CD4-positive, alpha-beta T cell treated with Interleukin-21 for 1 hour (primary cell): ENCODE results near the gene RHPN2.
A peak's percentile ranks its signal among the peaks of the same experiment; 100 is the strongest.
"Not testable (repeated sequence)": the region's sequence is repeated elsewhere in the genome, so short reads cannot be mapped to it uniquely, and the experiment has no call there.

ENCODE experiments used
- DNase-seq: peaks from one replicate; pipeline ENCODE4 v3.0.0-alpha.2; 2020

RHPN2 gene

DNA sequence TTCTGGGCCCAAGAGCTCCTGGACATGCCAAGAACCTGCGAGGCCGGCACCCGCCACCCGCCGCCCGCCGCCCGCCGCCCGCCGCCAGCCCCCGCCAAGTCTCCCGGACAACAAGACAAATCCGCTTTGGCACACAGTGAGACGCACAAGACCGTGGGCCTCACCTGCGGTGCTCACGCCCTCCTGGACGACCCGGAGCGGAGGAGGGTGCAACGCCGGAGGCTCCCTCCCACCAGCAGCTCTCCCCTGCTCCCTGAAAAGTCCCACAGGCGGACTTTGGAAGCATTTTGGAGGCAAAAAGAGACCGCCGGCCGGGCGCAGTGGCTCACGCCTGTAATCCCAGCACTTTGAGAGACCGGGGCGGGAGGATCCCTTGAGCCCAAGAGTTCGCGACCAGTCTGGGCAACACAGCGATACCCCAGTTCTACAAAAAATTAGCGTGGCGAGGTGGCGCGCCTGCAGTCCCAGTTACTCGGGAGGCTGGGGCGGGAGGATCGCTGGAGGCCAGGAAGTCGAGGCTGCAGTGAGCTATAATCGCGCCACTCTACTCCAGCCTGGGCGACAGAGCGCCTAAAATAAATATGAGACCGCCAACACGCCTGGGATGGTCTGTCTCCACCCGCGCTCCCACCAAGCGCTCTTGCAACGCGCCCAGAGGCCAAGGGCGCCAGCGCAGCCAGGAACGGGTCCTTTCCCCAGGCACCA lies 783 bp downstream of the RHPN2 start:
- DNase-seq: no peak

DNA sequence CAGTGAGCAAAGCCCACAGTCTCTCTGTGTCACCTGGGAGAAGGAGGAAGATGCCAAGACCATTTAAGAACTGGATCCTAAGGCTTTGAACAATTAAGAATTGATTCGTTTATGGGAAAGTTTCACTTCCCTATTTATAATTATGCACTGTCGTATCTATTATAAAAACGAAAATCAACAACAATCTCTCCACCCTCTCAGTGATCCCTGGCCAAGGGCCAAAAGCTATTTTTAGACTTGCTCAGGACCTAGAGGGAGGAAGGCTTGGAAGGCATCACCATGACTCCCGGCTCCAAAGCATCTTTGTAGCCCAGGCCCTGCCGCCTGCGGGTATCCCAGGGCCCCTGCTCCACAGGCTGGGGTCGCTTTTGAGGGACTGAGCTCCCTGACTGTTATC lies 1.3 kb downstream of the RHPN2 start:
- no peak for DNase-seq

DNA sequence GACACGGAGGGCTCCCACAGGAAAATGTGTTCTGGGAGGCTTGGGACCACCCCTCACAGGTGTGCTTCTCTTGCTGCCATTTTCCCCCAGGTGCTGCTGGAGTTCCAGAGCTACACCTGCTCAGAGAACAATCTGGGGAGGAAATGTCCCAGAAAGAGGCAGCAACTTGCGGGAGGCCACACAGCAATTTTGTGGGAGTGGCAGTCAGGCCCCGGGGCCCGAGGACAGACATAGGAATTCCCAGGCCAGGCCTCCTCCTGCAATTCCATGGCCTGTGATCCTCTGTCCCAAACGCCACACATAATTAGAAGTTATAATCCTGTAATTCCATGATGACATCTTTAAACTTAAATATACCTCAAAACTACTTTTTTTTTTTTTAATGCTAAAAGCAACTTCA lies 1.8 kb downstream of the RHPN2 start:
- DNase-seq: no peak

DNA sequence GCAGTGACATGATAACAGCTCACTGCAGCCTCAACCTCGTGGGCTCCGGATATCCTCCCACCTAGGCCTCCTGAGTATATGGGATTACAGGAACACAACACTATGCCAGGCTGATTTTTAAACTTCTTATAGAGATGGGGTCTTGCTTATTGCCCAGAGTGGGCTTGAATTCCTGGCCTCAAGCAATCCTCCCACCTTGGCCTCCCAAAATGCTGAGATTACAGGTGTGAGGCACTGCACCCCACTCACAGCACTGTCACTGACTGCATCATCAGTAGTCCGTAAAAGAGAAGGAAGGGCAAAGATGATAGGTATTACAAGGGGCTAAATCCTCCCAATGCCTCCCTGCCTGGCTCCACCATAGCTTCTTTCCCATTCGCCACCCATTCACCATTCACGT lies 4.1 kb downstream of the RHPN2 start:
- no peak for DNase-seq

DNA sequence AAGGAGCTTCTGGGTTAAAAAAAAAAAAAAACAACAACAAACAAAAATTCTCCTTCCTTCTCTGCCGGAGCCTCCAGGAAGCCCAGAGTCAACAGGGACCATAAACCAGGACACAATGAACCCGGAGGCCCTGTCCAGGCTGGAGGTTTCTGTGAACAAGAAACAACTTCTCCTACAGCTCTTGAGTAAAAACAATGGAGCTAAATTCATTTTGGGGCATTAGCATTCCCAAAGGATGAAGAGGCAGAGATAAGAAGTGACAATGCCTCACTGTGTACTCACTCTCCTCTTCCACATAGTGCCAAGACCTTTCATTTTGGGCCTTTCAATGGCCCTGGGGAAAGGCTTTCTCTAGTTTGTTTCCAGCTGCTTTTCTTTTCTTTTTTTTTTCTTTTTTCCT lies 9.0 kb downstream of the RHPN2 start:
- no peak for DNase-seq

DNA sequence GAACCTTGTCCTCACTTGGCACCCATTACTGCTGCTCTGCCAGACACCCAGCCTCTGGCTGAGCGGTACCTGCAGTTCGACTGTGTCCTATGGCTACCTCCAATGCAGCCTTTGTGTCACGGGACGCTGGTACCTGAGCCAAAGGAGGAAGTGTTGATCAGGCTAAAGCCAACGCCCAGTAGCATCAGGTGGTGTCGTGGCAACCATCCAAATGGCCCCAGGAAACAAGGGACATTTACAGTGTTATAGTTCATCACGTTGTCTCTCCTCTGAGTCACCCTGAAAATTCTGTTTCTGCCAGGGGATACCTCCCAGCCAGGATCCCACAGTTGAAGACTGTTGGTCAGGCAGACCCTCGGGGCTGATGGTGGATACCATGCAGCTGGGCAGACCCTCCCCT lies 10.1 kb downstream of the RHPN2 start:
- DNase-seq: no peak

DNA sequence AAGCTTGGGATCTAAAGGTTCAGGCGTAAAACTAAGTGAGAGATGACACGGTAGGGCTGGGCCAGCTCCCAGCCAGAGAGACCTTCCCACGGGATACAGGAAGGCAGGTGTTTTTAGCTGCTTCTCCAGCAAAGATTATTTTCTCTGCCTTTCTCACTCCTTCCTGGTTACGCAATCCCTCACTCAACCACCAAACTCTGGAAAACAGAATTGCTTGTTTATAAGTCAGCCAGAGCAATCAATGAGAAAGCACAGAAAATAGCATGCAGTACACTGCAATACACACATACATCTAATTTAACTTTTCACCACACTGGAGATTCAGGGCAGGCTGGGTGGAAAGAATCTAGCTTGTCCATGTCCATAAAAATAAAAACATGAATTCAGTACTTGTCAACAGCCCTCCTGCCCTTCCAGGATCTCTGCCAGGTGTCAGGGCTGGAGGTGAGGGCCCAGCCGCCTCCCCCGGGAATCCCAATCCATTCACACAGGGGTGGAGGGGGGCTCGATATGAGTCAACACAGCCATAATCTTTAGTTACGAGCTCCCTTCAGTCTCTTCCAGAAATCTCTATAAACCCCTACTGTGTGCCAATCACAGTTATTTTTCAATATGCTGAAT lies 12.2 kb downstream of the RHPN2 start:
- no peak for DNase-seq

DNA sequence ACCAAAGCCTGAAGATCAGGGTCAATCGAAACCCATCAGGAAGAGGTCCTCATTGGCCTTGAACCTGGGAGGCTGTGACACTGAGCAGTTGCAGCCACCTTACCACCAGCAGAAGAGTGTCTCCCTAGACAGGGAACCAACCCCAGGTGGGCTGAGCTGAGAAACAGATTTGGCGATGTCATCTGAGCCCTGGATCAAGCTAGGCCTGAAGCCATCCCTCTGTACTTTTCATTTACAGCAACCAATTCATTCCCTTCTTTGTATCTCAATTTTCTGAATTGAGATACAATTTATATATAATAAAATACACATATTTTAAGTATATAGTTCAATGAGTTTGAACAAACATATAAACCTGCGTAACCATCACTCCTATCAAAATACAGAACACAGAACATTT lies 14.6 kb downstream of the RHPN2 start:
- no peak for DNase-seq

DNA sequence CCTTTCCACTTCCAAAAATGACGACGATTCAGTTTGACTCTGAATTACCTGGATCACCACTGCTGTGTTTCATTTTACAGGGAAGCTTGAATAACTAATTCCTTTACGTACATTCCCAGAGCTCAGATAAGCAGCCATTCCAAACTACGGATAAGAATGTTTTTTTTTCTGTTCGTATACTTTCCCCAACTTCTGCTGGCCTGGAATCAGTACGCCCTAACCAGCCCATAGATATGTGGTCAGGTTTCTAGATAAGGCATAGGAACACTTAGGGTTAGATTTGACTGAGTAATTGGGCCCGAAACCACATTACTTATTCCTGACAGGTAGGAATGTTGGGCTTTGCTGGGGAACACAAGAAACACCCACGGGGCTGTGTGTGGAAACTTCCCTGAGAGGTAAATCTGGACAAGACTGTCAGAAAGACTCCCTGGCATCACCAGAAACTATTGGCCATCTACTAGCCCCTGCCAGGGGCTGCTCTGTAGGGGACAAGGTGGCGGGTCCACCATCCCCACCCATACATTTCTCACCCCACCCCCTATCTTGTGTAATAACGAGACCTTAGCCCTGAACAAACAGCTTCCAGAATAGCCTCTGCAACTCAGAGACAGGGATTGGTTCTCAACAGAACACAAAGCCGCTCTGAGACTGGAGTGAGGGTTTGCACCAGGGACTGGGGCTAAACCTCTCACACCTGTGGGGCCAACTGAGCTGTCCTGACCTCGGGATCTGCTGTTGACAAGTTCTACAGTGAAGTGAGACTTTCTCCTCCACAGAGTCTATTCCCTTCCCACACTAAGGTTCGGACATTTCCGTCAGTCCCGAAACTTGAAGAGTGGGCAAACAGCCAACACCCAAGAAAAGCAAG lies 15.6 kb downstream of the RHPN2 start:
- no peak for DNase-seq

DNA sequence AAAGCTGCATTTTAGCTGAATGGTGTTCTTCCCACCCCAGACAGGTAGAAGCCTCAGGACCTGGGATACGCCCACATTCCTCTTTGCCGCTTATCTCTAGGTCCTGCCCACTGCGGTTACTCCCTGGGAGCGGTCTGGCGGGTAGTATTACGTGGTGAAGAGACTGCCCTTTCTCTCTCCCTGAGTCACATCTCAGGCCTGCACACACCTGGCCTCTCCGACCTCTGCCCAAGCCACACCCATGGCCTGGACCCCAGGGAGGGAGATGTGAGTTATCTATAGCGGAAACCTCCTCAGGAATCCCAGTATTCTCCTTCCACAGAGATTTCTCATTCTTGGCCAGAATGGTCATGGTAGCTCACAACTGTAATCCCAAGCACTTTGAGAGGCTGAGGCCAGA lies 17.3 kb downstream of the RHPN2 start:
- DNase-seq: no peak

DNA sequence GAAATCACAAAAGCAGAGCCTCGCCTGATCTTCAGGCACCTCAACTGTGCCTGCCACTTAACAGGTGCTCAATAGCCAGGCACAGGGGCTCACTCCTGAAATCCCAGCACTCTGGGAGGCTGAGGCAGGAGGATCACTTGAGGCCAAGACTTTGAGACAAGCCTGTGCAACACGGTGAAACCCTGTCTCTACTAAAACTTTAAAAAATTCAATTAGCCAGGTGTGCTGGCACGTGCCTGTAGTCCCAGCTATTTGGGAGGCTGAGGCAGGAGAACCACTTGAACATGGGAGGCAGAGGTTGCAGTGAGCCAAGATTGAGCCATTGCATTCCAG lies 22.9 kb downstream of the RHPN2 start:
- not testable (repeated sequence) for DNase-seq

DNA sequence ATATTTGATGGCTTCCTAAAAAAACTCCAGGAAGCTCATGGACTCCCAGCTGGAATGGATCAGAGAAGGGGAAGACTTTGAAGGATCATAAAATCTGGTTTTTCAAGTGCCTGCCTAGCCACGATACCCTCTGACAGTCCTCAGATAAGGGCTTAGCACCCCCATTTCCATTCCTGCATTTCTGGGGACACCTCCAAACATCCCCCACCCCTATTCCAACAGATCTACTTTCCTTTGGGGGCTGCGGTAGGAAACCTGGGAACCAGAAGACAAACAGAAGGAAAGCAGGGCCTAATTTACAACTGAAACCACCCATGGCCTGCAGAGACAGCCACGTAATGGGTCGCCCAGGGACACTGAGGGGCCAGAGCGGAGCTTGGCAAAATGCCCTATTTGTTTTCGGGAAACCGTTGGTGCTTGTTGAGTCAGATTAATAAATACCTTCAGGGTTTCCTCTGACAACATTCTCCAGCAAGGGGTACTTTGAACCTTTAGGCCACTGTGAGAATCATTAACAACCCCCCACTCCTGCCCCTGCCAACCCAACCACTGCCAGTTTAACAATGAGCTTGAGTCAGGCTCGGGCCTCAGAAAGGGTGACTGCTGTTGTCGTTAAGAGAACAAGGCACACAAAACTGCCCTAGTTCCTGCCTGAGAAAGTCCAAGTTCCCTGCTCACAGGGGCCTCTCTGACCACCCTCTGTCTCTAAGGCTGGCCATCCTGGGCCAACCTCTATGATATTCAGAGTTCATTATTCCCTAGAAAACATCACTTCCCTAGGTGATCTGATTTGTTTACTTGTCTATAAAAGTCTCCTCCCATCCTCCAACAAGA lies 23.5 kb downstream of the RHPN2 start:
- no peak for DNase-seq

DNA sequence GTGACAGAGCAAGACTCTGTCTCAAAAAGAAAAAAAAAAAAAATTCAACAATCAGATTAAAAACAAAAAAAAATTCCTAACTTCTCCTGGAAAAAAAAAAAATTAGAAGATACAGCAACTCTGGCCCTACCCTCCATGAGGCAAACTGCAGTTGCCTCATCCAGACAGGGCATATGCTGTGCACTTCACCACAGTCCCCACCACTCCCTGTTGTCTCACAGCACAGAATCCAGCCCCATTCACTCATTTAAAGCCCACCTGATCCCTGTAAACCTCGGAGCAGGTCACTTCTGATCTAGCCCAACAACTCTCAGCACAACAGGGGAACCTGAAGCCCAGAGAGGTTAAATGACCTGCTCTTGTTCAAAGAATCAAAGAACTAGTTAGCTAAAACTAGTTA lies 24.9 kb downstream of the RHPN2 start:
- DNase-seq: no peak

DNA sequence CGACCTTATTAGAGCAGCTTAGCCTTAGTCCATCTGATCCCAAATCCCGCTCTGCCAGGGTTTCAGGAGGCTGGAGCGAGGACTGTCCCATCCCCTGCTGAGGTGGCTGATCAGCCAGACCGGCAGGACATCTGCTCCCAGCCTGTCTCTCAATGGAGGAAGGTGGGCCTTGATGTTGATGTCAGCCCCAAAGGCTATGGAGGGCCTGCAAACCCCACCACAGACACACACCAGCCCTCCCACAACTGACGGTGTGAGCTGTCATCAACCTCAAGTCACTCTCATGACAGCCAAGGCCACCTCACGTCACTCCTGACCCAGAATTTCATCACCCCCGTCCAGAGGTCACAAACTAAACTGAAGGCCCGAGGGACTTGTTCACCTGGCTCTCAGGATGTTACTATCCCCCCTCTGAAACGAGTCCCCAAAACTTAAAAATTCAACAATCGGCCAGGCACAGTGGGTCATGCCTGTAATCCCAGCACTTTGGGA lies 25.5 kb downstream of the RHPN2 start:
- DNase-seq: no peak

DNA sequence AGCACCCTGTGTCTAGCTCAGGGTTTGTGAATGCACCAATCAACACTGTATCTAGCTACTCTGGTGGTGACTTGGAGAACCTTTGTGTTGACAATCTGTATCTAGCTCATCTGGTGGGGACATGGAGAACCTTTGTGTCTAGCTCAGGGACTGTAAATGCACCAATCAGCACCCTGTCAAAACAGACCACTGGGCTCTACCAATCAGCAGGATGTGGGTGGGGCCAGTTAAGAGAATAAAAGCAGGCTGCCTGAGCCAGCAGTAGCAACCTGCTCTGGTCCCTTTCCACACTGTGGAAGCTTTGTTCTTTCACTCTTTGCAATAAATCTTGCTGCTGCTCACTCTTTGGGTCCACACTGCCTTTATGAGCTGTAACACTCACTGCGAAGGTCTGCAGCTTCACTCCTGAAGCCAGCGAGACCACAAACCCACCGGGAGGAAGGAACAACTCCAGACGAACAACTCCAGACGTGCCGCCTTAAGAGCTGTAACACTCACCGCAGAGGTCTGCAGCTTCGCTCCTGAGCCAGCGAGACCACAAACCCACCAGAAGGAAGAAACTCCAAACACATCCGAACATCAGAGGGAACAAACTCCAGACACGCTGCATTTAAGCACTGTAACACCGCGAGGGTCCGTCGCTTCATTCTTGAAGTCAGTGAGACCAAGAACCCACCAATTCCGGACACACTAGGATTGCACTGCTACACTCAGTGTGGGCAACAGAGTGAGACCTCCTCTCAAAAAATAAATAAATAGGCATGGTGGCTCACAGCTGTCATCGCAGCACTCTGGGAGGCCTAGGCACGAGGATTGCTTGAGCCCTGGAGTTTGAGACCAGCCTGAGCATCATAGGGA lies 27.3 kb downstream of the RHPN2 start:
- DNase-seq: peak; percentile 32

DNA sequence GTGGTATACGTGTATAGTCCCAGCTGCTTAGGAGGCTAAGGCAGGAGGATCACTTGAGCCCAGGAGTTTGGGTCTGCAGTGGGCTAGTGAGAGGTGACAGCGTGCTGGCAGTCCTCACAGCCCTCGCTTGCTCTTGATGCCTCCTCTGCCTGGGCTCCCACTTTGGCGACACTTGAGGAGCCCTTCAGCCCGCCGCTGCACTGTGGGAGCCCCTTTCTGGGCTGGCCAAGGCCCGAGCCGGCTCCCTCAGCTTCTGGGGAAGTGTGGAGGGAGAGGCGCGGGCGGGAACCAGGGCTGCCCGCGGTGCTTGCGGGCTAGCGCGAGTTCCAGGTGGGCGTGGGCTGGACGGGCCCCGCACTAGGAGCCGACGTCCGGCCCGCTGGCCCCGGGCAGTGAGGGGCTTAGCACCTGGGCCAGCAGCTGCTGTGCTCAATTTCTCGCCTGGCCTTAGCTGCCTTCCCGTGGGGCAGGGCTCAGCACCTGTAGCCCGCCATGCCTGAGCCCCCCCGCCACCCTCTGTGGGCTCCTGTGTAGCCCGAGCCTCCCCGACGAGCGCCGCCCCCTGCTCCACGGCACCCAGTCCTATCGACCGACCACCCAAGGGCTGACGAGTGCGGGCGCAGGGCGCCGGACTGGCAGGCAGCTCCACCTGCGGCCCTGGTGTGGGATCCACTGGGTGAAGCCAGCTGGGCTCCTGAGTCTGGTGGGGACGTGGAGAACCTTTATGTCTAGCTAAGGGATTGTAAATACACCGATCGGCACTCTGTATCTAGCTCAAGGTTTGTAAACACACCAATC lies 28.1 kb downstream of the RHPN2 start:
- not testable (repeated sequence) for DNase-seq

DNA sequence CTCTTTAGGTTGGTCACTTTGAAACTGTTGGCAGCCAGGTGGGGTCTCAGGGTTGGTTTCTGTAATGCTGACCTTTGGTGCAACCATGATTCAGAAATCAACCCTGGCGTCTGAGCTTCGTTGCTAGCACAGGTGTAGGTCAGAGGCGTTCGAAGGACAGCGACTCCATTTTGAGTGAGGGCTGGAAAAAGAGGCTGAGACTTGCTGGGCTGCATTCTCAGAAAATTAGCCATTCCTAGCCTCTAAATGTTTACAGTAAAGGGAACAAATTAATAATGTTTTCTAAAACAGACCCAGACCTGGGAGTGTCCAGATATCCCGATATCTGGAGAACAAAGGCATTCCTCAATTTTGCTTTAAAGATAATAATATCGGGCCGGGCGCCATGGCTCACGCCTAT lies 29.2 kb downstream of the RHPN2 start:
- no peak for DNase-seq

DNA sequence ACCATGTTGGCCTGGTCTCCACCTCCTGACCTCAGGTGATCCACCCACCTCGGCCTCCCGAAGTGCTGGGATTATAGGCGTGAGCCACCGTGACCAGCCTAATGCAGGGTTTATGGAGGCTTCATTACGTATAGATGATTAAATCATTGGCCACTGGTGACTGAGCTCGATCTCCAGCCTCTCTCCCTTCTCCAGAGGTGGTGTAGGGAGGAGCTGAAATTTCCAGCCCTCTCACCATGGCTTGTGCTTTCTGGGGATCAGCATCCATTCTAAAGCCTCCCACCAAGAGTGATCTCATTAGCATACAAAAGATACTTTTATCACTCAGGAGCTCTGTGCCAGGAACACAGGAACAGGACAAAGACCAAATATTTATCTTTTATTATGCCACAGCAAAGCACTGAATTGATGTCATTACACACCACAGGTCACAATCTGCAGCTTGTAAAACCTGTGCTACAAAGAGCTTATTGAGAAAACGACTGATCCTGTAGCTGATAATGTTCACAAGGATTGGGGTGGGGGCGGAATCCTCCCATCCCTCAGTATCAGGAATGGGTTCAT lies 32.4 kb downstream of the RHPN2 start:
- DNase-seq: no peak

DNA sequence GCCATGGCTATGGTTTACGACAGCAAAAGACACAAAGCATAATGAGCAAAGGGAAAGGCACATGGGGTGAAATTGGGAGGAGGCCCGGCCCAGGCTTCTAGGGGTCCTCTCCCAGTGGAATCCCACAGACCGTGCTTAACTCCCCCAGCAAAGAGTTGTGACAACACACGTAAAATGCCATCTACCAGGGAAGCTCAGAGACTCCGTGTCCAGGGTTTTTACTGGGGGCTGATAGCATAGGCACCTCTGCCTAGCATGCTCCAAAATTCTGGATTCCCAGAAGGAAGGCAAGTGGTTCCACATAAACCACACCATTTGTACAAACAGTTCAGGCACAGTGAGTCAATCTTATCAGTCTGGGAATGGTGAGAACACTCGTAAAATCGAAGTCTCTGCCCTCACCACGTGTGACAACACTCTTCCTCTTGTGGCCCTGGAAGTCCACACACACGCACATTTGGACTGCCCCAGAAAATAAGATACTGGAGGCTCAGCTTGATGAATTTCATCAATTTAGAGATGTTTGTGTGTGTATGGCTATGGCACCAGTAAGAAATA lies 34.9 kb downstream of the RHPN2 start:
- no peak for DNase-seq

DNA sequence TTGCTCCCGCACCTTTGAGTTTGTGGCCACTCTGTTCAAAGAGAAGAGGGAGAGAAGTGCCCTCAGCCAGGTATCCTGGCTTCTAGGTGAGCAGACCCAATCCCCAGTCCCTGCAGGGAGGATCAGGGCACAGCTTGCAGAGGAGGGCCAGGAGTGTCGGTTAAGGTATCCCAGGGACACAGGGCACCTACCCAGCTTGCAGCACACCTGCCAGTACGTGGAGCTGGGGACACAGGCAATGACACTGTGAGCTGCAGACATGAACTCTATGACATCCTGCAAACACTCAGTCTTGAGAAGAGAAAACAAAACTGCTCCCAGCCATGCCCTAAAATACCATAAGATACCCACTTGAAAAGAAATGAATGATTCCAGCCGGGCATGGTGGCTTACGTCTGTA lies 38.1 kb downstream of the RHPN2 start:
- not testable (repeated sequence) for DNase-seq
